Measurements from ENCODE around the gene CD93.

Gene CD93

GRCh38 chr20:23059846-23060245 is 26.3 kb downstream of the CD93 start:
- Histone ChIP-seq H3K4me1 (ENCODE audit: control insufficient read depth, insufficient read depth, low read depth, low read length) (peaks cover 7% of the 10 kb centered on the region), H3K9me3 (ENCODE audit: control insufficient read depth, low read length) (no peaks in the 10 kb centered on the region), H2AK5ac (ENCODE audit: low read length, severe bottlenecking) (no peak overlapping the region), H3K36me3 (ENCODE audit: control insufficient read depth in 1 of 2, insufficient read depth in 2 of 2, low read depth in 1 of 2, low read length in 2 of 2) (no peaks in the 10 kb centered on the region), H2BK120ac (ENCODE audit: low read depth, low read length) (no peak overlapping the region), H3K4me3 (ENCODE audit: insufficient read depth in 1 of 2, low read depth in 1 of 2, low read length in 2 of 2) (no peak overlapping the region), H3K4ac (ENCODE audit: low read depth in 1 of 2, low read length in 2 of 2) (no peak overlapping the region), H2BK5ac (ENCODE audit: low read depth, low read length, poor library complexity, severe bottlenecking) (no peak overlapping the region), H2AFZ (ENCODE audit: low read depth, low read length) (no peak overlapping the region), H3K18ac (ENCODE audit: low read depth in 1 of 2, low read length in 2 of 2) (no peak overlapping the region), H2BK15ac (ENCODE audit: low read depth, poor library complexity, severe bottlenecking) (no peak overlapping the region), H3K23ac (ENCODE audit: low read length in 2 of 2) (no peak overlapping the region), H3K79me1 (replicated peaks; ENCODE audit: low read length, poor library complexity, severe bottlenecking) (no peaks in the 10 kb centered on the region), H3K27ac (ENCODE audit: low read length, poor library complexity, severe bottlenecking) (no peak overlapping the region), H4K8ac (ENCODE audit: low read length) (no peak overlapping the region), H4K91ac (ENCODE audit: low read length) (no peak overlapping the region), H3K9ac (ENCODE audit: low read length) (no peak overlapping the region), H3K4me2 (ENCODE audit: low read length, poor library complexity, severe bottlenecking) (no peak overlapping the region), H3K27me3 (ENCODE audit: control insufficient read depth in 1 of 2, insufficient read depth in 1 of 2, low read length in 2 of 2) (no peaks in the 10 kb centered on the region), H2BK12ac (ENCODE audit: low read length in 2 of 2) (no peak overlapping the region), H3K14ac (ENCODE audit: low read length in 2 of 2) (no peak overlapping the region)
- 57% methylated on average over 1 of the region's 3 CpGs for WGBS
- peak; percentile 55 for DNase-seq

DNA sequence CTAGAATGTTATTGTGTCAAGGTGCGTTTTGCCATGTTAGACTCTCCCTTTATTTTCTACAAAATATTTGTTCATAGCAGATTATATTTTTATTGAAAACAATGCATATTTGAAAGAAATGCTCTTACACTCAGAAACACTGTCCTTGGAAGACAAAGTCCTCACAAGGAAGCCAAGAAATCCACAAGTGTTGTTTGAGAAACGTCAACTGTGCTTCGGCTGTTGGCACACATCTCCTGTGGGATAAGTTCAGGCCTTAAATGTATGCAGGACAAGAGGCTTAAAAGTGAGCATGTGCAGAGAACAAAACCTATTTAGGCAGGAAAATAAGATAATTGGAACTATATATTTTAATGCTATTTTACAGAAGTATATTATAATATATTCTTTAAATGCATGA is 27.1 kb downstream of the CD93 start:
- Histone ChIP-seq H3K4me1 (ENCODE audit: control insufficient read depth, insufficient read depth, low read depth, low read length) (peaks cover 7% of the 10 kb centered on the region), H3K23ac (ENCODE audit: low read length in 2 of 2) (no peak overlapping the region), H3K79me1 (replicated peaks; ENCODE audit: low read length, poor library complexity, severe bottlenecking) (no peaks in the 10 kb centered on the region), H4K91ac (ENCODE audit: low read length) (no peak overlapping the region), H3K9ac (ENCODE audit: low read length) (no peak overlapping the region), H2AFZ (ENCODE audit: low read depth, low read length) (no peak overlapping the region), H3K4ac (ENCODE audit: low read depth in 1 of 2, low read length in 2 of 2) (no peak overlapping the region), H2BK5ac (ENCODE audit: low read depth, low read length, poor library complexity, severe bottlenecking) (no peak overlapping the region), H3K36me3 (ENCODE audit: control insufficient read depth in 1 of 2, insufficient read depth in 2 of 2, low read depth in 1 of 2, low read length in 2 of 2) (no peaks in the 10 kb centered on the region), H2BK15ac (ENCODE audit: low read depth, poor library complexity, severe bottlenecking) (no peak overlapping the region), H3K4me2 (ENCODE audit: low read length, poor library complexity, severe bottlenecking) (no peak overlapping the region), H3K27me3 (ENCODE audit: control insufficient read depth in 1 of 2, insufficient read depth in 1 of 2, low read length in 2 of 2) (no peaks in the 10 kb centered on the region), H4K8ac (ENCODE audit: low read length) (no peak overlapping the region), H2BK12ac (ENCODE audit: low read length in 2 of 2) (no peak overlapping the region), H3K9me3 (ENCODE audit: control insufficient read depth, low read length) (no peaks in the 10 kb centered on the region), H2BK120ac (ENCODE audit: low read depth, low read length) (no peak overlapping the region), H3K18ac (ENCODE audit: low read depth in 1 of 2, low read length in 2 of 2) (no peak overlapping the region), H3K14ac (ENCODE audit: low read length in 2 of 2) (no peak overlapping the region), H3K4me3 (ENCODE audit: insufficient read depth in 1 of 2, low read depth in 1 of 2, low read length in 2 of 2) (no peak overlapping the region), H3K27ac (ENCODE audit: low read length, poor library complexity, severe bottlenecking) (no peak overlapping the region), H2AK5ac (ENCODE audit: low read length, severe bottlenecking) (no peak overlapping the region)
- WGBS, result 97% methylated on average over 2 of the region's 3 CpGs
- no peak for DNase-seq

GRCh38 chr20:23058240-23058639 is 27.9 kb downstream of the CD93 start:
- Histone ChIP-seq H2BK5ac (ENCODE audit: low read depth, low read length, poor library complexity, severe bottlenecking) (no peak overlapping the region), H2AK5ac (ENCODE audit: low read length, severe bottlenecking) (no peak overlapping the region), H3K4me1 (ENCODE audit: control insufficient read depth, insufficient read depth, low read depth, low read length) (peaks cover 7% of the 10 kb centered on the region), H2BK15ac (ENCODE audit: low read depth, poor library complexity, severe bottlenecking) (no peak overlapping the region), H3K18ac (ENCODE audit: low read depth in 1 of 2, low read length in 2 of 2) (no peak overlapping the region), H3K9ac (ENCODE audit: low read length) (no peak overlapping the region), H3K4me2 (ENCODE audit: low read length, poor library complexity, severe bottlenecking) (no peak overlapping the region), H3K27ac (ENCODE audit: low read length, poor library complexity, severe bottlenecking) (no peak overlapping the region), H2AFZ (ENCODE audit: low read depth, low read length) (no peak overlapping the region), H3K14ac (ENCODE audit: low read length in 2 of 2) (no peak overlapping the region), H3K79me1 (replicated peaks; ENCODE audit: low read length, poor library complexity, severe bottlenecking) (no peaks in the 10 kb centered on the region), H4K91ac (ENCODE audit: low read length) (no peak overlapping the region), H3K23ac (ENCODE audit: low read length in 2 of 2) (no peak overlapping the region), H4K8ac (ENCODE audit: low read length) (no peak overlapping the region), H3K4me3 (ENCODE audit: insufficient read depth in 1 of 2, low read depth in 1 of 2, low read length in 2 of 2) (no peak overlapping the region), H3K36me3 (ENCODE audit: control insufficient read depth in 1 of 2, insufficient read depth in 2 of 2, low read depth in 1 of 2, low read length in 2 of 2) (no peaks in the 10 kb centered on the region), H3K27me3 (ENCODE audit: control insufficient read depth in 1 of 2, insufficient read depth in 1 of 2, low read length in 2 of 2) (no peaks in the 10 kb centered on the region), H3K4ac (ENCODE audit: low read depth in 1 of 2, low read length in 2 of 2) (no peak overlapping the region), H2BK12ac (ENCODE audit: low read length in 2 of 2) (no peak overlapping the region), H3K9me3 (ENCODE audit: control insufficient read depth, low read length) (no peaks in the 10 kb centered on the region), H2BK120ac (ENCODE audit: low read depth, low read length) (no peak overlapping the region)
- DNase-seq, result no peak
- no CpG with 5 or more reads among the region's 1 CpG for WGBS

- Histone ChIP-seq H3K4me3 (ENCODE audit: insufficient read depth in 1 of 2, low read depth in 1 of 2, low read length in 2 of 2) (no peak overlapping the region), H4K91ac (ENCODE audit: low read length) (no peak overlapping the region), H3K4me1 (ENCODE audit: control insufficient read depth, insufficient read depth, low read depth, low read length) (peaks cover 30% of the 10 kb centered on the region), H3K27ac (ENCODE audit: low read length, poor library complexity, severe bottlenecking) (no peak overlapping the region), H3K4me2 (ENCODE audit: low read length, poor library complexity, severe bottlenecking) (no peak overlapping the region), H3K14ac (ENCODE audit: low read length in 2 of 2) (no peak overlapping the region), H3K23ac (ENCODE audit: low read length in 2 of 2) (no peak overlapping the region), H2BK12ac (ENCODE audit: low read length in 2 of 2) (no peak overlapping the region), H3K27me3 (ENCODE audit: control insufficient read depth in 1 of 2, insufficient read depth in 1 of 2, low read length in 2 of 2) (no peaks in the 10 kb centered on the region), H3K79me1 (replicated peaks; ENCODE audit: low read length, poor library complexity, severe bottlenecking) (peaks cover 1% of the 10 kb centered on the region), H2BK5ac (ENCODE audit: low read depth, low read length, poor library complexity, severe bottlenecking) (no peak overlapping the region), H4K8ac (ENCODE audit: low read length) (no peak overlapping the region), H3K4ac (ENCODE audit: low read depth in 1 of 2, low read length in 2 of 2) (no peak overlapping the region), H2AK5ac (ENCODE audit: low read length, severe bottlenecking) (no peak overlapping the region), H3K36me3 (ENCODE audit: control insufficient read depth in 1 of 2, insufficient read depth in 2 of 2, low read depth in 1 of 2, low read length in 2 of 2) (peaks cover 0 to 2% of the 10 kb centered on the region in 2 experiments), H3K9ac (ENCODE audit: low read length) (no peak overlapping the region), H2BK15ac (ENCODE audit: low read depth, poor library complexity, severe bottlenecking) (no peak overlapping the region), H3K9me3 (ENCODE audit: control insufficient read depth, low read length) (no peaks in the 10 kb centered on the region), H2AFZ (ENCODE audit: low read depth, low read length) (no peak overlapping the region), H2BK120ac (ENCODE audit: low read depth, low read length) (no peak overlapping the region), H3K18ac (ENCODE audit: low read depth in 1 of 2, low read length in 2 of 2) (no peak overlapping the region)
- DNase-seq, result no peak
- WGBS, result 92% methylated on average over 5 of the region's 5 CpGs
These were observed 33.2 kb downstream of the CD93 start for GRCh38 chr20:23052904-23053303.

Measured in mesenchymal stem cell (in vitro differentiated cells and primary cell).